Stimulated activated CD4-positive, alpha-beta T cell treated with anti-CD3 and anti-CD28 coated beads, TNF-alpha, amount 100 ng/mL, for 48 hours (primary cell): ENCODE data around the gene CYFIP1.

Experiments used
- DNase-seq, 3 donors: peaks; one replicate each; pipeline ENCODE4 v3.0.0-alpha.2; 2020; ENCODE audit warnings: low read depth in 3 of 3

CYFIP1 gene

GRCh38 chr15:22869856-22870255 lies 110.3 kb downstream of the CYFIP1 start:
- DNase-seq, result no peak

GRCh38 chr15:22868928-22869327 lies 111.2 kb downstream of the CYFIP1 start:
- DNase-seq, result no peak

DNA sequence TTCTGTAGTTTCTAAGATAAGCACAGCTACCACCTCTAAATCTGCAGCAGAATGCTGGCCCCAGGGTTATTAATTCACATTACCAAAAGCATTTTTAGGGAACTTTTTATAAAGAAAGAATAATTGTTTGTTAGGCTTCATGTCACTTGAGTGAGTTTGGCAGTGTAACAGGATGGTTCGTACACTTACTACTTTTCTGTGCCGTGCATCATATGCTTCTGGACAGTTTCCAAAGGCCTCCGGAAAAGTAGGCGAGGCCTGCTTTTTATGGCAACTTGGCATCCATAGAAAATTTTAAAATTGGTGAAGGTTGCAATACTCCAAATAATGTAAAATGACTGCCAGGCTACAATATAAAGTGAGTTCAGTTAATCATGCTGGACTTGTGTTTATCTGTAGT lies 111.7 kb downstream of the CYFIP1 start:
- DNase-seq, result no peak

- DNase-seq, result no peak
Measured at GRCh38 chr15:22867886-22868285, 112.3 kb downstream of the CYFIP1 start.

DNA sequence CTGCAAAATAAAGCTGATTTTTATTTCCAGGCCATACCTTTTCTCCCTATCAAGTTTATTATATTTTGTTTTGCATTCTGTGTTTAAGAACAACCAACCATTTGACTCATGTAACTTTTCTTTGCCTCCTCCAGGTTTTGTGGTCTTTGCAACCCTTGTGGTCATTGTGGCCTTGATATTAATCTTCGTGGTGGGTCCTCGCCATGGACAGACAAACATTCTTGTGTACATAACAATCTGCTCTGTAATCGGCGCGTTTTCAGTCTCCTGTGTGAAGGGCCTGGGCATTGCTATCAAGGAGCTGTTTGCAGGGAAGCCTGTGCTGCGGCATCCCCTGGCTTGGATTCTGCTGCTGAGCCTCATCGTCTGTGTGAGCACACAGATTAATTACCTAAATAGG lies 114.1 kb downstream of the CYFIP1 start:
- no peak for DNase-seq

DNA sequence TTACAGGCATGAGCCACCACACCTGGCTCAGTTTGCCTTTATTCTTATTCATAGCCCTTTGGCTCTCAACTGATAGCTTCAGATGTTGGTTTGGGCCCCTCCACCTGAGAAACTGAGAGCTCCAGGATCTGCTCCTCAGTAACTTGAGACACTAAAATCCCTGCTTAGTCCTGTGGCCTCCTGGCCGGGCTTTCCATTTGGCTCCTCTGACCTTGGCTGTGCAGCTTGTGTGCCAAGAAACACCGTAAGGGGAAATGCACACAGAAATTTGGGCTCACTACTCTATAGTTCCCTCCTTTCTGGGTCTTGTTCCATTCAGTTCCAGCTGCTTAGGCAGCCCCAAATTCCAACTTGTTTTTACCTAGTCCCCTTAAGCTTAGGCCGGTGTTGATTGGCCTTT lies 116.8 kb downstream of the CYFIP1 start:
- DNase-seq, result no peak

DNA sequence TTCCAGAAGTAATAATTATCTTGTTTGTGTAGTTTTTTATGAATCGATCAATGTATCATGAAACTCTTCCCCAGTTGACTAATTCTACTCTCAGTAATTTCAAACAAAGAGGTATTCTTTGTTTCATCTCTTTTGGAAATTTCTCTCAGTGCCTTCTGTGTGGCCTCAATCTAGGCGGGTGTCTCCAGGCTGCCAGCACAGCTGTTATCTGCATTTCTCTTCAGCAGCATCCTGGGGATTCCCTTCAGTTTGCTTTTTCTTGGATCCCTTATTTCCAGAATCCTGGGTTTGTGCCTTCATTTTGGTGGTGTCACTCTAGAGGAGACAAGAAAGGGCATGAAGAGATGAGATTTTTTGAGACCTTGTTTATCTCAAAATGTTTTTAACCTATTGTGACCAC lies 119.0 kb downstream of the CYFIP1 start:
- DNase-seq, result no peak

DNA sequence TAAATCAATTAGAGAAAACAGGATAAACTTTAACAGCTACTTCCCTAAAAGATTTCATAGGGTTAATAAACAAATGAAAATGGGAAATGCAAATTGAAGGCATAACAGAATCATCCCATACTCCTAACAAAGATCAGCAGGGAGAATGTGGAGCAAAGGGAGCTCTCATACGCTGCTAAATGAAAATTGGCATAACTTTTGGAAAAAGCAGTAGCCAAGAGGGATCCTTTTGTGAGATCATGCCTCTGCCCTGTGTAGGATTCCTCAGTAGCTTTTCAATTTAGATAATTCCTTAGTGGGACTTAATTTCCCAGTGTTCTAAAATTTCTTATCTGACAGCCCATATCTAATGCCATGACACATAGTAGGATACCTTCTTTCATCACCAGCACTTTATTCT lies 123.5 kb downstream of the CYFIP1 start:
- no peak for DNase-seq

DNA sequence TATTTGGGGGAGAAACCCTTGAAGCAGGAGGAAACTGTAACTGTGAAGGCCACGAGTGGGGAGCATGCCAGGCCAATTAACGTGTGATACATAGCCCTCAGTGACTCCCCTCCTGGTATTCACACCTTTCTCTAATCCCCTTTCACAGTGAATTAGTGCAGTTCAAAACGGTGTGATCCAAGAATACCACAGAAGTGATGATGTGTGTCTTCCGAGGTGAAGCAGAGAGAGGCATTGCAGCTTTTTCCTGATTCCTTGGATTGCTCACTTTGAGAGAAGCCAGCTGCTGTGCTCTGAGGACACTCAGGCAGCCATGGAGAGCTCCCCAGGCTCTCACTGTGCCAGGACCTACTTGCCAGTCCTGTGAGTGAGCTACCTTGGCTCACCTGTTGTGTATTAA lies 124.4 kb downstream of the CYFIP1 start:
- no peak for DNase-seq

DNA sequence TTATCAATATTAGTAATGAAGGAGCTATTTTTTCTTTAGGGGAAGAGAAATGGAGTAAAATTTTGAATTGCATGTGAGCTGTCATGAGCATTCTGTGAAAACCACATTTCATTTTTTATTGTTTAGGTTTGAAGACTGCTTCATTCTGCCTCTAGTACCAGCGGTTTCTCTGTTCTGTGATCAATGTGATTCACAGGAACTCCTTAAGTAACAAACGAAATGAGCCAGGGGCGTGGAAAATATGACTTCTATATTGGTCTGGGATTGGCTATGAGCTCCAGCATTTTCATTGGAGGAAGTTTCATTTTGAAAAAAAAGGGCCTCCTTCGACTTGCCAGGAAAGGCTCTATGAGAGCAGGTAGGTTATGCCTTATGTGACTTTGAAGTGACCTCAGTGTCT lies 128.7 kb downstream of the CYFIP1 start:
- DNase-seq, result no peak

DNA sequence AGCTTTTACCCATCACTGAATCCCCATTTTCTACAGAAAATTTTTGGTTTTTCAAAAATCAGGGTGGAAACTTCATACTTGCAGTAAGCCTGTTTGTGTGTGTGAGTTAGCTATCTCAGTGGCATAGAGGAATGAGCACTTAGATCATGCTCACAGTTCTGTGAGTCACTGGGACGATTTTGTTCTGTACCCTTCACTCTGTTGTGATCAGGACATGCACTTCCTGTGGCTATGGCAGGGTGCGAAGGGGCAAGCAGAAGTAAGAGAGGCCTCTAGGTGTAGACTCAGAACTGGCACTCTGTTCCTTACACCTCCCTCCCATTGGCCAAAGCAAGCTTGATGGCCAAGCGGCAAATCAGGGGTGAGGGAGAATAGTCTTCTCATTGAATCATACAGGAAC lies 130.1 kb downstream of the CYFIP1 start:
- DNase-seq, result no peak

GRCh38 chr15:22846073-22846472 lies 134.1 kb downstream of the CYFIP1 start:
- DNase-seq, result no peak

DNA sequence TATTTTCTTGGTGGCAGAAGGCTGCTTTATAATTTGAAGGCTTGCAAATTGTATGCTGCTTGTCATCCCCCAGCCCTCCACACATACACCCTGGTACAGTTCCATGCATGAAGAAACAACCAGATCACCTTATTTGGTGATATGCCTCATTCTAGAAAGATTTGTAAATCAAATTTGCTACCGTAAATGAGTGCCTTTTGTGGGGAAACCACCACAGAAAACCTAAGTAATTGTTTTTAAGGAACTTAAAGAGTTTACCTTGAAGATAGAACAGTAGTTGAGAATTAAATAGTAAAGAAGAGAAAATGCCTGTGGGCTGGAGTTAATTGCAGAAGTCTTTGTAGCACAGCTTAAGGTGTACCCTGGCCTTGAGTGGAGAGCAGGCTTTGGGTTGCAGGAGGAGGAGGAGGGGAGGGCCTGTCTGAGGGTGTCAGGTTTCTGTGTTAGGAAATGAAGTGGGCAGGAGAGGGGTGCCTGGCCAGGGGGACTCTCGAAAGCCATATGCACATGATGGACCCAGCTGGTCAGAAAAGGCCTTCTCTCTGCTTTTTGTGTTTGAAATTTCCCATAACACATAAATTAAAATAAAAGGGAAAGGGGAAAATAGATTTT lies 134.8 kb downstream of the CYFIP1 start:
- no peak for DNase-seq

DNA sequence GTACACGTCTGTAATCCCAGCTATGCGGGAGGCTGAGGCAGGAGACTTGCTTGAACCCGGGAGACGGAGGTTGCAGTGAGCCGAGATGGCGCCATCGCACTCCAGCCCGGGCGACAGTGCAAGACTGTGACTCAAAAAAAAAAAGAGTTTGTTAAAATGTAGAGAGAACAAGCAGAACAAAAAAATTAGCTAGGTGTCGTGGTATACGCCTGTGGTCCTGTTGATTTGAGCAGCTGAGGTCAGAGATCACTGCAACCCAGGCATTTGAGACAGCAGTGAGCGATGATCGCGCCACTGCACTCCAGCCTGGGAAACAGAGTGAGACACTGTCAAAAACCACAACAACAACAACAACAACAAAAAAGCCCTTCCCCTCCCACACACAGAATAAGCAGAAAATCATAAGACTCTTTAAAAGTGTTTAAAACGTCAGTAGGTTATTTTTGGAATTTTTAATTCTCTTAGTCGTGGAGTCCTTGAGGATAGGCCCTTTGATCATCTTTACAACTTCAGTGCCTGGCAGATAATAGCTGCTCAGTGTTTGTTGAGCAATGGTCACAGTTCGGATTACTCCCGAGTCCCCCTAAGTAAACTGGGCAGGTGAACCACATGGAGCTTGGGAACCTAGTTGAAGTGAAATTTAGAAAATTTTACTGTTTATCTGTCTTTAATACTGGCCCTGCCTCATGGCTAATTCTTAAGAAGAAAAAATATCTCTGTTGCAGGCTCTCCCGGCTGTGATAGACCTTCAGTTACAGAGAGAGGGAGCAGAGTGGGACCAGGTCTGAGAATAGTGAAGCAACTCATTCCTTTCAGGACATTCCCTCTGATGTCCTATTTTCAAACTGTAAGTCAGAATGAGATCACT lies 135.5 kb downstream of the CYFIP1 start:
- no peak for DNase-seq

DNA sequence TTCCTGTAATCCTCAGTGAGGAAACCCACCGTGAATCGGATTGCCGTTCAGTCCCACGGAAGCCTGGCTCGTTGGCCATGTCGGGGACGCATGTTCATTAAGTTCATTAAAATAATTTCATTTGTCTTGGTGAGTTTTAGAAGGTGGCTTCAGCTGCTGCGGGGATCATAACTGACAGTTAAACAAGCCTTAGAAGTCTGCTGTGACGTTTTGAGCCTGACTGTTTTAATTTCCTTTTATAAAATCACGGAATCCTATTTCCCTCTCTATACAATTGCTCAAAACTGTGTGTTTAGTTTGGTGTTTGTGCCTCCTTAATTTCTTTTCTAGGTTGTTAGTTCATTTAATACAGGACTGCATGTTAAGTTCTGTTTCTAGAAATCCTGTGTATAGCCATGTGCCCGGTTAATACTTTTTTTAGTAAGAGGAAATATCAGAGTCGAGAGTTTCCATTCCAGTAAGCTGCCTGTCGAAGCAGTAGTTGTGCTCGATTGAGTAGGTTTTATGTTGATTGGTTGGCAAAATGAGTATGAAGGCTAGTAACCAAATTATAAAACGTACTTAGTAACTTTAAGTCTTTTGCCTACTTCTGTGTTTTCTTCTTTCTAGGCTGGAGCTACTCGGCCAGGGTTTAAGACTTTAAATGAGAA lies 141.0 kb downstream of the CYFIP1 start:
- no peak for DNase-seq

DNA sequence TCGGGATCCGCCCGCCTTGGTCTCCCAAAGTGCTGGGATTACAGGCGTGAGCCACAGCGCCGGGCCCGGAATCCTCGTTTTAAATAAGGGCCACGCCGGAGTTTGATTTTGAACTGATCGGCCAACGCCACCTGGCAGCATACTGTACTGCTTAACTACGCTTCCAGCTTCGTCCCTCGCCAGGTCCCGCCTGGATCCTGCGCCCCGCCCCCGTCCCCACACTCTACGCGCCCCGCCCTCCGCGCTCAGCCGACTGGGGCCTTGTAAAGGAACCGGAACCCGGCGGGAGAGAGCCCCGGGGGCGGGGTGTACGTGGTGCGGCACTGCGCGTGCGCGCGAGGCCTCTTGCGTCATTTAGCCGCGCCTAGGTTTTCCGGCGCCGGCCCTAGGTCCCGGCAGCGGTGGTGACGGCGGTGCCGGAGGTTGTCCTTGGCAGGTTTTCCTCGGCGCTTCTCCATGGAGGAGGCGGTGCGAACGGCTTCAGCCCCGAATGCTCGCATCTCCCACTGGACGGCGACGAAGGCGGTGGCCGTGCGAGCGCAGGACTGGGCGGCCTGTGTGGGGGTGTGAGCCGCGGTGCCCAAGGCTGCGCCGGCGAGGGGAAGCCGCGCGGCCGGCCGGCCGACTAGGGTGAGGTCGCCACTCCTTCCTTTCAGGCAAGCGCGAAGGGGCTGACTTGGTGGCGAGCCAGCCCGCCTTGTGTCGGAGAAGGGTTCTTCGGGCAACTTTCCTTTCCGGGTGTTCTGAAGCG lies 141.7 kb downstream of the CYFIP1 start, which contains the start of gene NIPA2:
NIPA2 (plus strand) TSS at position 375 of the 751 bp plus-strand sequence. CDS start 13,066 bp downstream, outside the sequence.
- DNase-seq, result peak; percentile 95 to 99 (median 97)

DNA sequence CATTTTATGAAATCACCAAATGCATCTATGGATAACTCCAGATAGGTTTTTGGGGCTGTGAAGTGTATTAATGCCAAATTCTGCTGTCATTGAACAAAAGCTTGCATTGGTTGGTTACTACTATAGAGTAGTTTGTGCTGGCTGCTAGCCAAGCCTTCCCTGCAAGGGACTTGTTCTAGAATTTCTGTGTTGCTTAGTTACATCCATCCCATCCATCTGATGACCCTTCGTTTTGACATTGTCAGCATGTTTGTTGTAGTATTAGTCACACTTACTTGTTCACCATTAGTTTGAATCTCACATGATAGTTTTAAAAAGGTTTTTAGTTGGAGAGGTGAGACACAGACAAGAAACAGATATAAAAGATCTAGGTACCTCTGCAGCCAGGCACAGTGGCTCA lies 148.7 kb downstream of the CYFIP1 start:
- no peak for DNase-seq

- no peak for DNase-seq
Measured at GRCh38 chr15:22827125-22827524, 153.0 kb downstream of the CYFIP1 start.

DNA sequence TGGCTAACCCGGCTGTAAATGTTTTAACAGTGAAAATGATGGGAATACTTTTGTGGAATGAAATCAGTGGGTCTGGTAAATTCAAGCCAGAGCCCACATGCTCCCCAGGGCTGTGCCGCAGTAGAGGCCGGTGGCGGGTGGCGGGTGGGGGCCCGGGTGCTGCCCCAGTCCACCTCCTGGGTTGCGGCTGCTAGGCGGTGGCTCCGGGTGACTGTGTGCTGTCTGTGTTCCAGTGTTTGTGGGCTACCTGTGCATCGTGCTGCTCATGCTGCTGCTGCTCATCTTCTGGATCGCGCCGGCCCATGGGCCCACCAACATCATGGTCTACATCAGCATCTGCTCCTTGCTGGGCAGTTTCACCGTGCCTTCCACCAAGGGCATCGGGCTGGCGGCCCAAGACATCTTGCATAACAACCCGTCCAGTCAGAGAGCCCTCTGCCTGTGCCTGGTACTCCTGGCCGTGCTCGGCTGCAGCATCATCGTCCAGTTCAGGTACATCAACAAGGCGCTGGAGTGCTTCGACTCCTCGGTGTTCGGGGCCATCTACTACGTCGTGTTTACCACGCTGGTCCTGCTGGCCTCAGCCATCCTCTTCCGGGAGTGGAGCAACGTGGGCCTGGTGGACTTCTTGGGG lies 156.6 kb downstream of the CYFIP1 start:
- DNase-seq, result no peak

GRCh38 chr15:22819651-22820050 lies 160.5 kb downstream of the CYFIP1 start:
- DNase-seq, result no peak
